Fibroblast of the conjunctiva (primary cell): ENCODE data around the gene BCAR3.

Experiments used
- DNase-seq: peaks from one replicate; pipeline ENCODE4 v3.0.0-alpha.2; 2010; ENCODE audit warnings: low read depth

Gene BCAR3

GRCh38 chr1:93636712-93637111 lies 44.9 kb downstream of the BCAR3 start:
- DNase-seq: no peak

GRCh38 chr1:93635614-93636543 lies 45.8 kb downstream of the BCAR3 start:
- DNase-seq: no peak

GRCh38 chr1:93633313-93633712 lies 48.3 kb downstream of the BCAR3 start:
- no peak for DNase-seq

GRCh38 chr1:93631626-93632365 lies 49.8 kb downstream of the BCAR3 start:
- DNase-seq: no peak

GRCh38 chr1:93630168-93630567 lies 51.5 kb downstream of the BCAR3 start:
- DNase-seq: no peak

GRCh38 chr1:93629101-93630059 lies 52.3 kb downstream of the BCAR3 start:
- peak; percentile 77 for DNase-seq

GRCh38 chr1:93628681-93629080 lies 53.0 kb downstream of the BCAR3 start:
- no peak for DNase-seq

- no peak for DNase-seq
These were observed 55.9 kb downstream of the BCAR3 start for GRCh38 chr1:93625582-93626327.

GRCh38 chr1:93623875-93624274 lies 57.8 kb downstream of the BCAR3 start:
- no peak for DNase-seq

- DNase-seq: no peak
These were observed 58.2 kb downstream of the BCAR3 start for GRCh38 chr1:93623436-93623835.

GRCh38 chr1:93621246-93621645 lies 60.4 kb downstream of the BCAR3 start:
- no peak for DNase-seq

- no peak for DNase-seq
These were observed 60.8 kb downstream of the BCAR3 start for GRCh38 chr1:93620841-93621210.

- DNase-seq: no peak
These were observed 61.3 kb downstream of the BCAR3 start for GRCh38 chr1:93620172-93620840.

- no peak for DNase-seq
These were observed 62.0 kb downstream of the BCAR3 start for GRCh38 chr1:93619507-93620171.

- DNase-seq: no peak
These were observed 63.8 kb downstream of the BCAR3 start for GRCh38 chr1:93617670-93618499.

- no peak for DNase-seq
These were observed 64.5 kb downstream of the BCAR3 start for GRCh38 chr1:93616996-93617669.

GRCh38 chr1:93616221-93616995 lies 65.2 kb downstream of the BCAR3 start:
- DNase-seq: no peak

GRCh38 chr1:93615582-93616150 lies 66.0 kb downstream of the BCAR3 start:
- no peak for DNase-seq
